CD4-positive, alpha-beta T cell (primary cell): Measurements from ENCODE around the gene WDCP. TPM values are rescaled to one million over a fixed set of nuclear protein-coding genes. Genes with fewer than 3 reads are reported as not detected.

Source experiments
- ATAC-seq: fragments of 200-7000 bp; cut with Tn5 transposase; one replicate; pipeline ENCODE4 v1.10.0; 2022; ENCODE audit warnings: mild to moderate bottlenecking; ENCODE audit not compliant: poor library complexity
- CTCF ChIA-PET: fragments of 350-600 bp; sonication (Branson Sonifier 250); formaldehyde crosslinking; loops from one replicate; lab custom pipeline; 2021; ENCODE audit warnings: antibody characterized with exemption, inconsistent platforms; lab: Charles Lee
- POLR2A ChIA-PET: fragments of 350-600 bp; sonication (Branson Sonifier 250); formaldehyde crosslinking; loops from one replicate; lab custom pipeline; 2021; ENCODE audit warnings: antibody characterized with exemption, inconsistent platforms; lab: Charles Lee
- DNase-seq, 14 experiments: peaks; one replicate each; pipeline ENCODE4 v3.0.0-alpha.2; 2013 to 2020; ENCODE audit warnings: mixed read lengths in 2 of 14
- H3K27ac ChIP-seq, 2 donors: one replicate each; pipeline versions ENCODE4 v1.5.1 to v1.7.0; 2013; ENCODE audit warnings: low read length in 2 of 2, low read depth in 1 of 2, mild to moderate bottlenecking in 1 of 2
- H3K27me3 ChIP-seq, 2 experiments: 1 replicate in 1 of 2; 2 replicates in 1 of 2; pipeline versions ENCODE4 v1.6.1 to v1.7.0; 2013; ENCODE audit warnings: low read length in 2 of 2, control low read depth in 1 of 2, mild to moderate bottlenecking in 1 of 2, moderate library complexity in 1 of 2; ENCODE audit not compliant: insufficient read depth in 2 of 2, control insufficient read depth in 1 of 2
- H3K36me3 ChIP-seq: one replicate; pipeline ENCODE4 v1.6.1; 2013; ENCODE audit warnings: low read length, control low read depth; ENCODE audit not compliant: insufficient read depth
- H3K4me1 ChIP-seq: one replicate; pipeline ENCODE4 v1.6.1; 2013; ENCODE audit warnings: low read length, control low read depth; ENCODE audit not compliant: insufficient read depth
- H3K4me3 ChIP-seq: one replicate; pipeline ENCODE4 v1.5.1; 2013; ENCODE audit warnings: mild to moderate bottlenecking, low read length, moderate library complexity
- H3K9me3 ChIP-seq, 2 experiments: 1 replicate in 1 of 2; 2 replicates in 1 of 2; pipeline versions ENCODE4 v1.6.1 to v1.7.0; 2013; ENCODE audit warnings: low read length in 2 of 2, mild to moderate bottlenecking in 2 of 2, control low read depth in 1 of 2, moderate library complexity in 1 of 2; ENCODE audit not compliant: control insufficient read depth in 1 of 2, insufficient read depth in 1 of 2
- H3K27ac Mint-ChIP-seq: one replicate; pipeline ENCODE4 v1.8.0; 2020; ENCODE audit warnings: mixed read lengths
- H3K27me3 Mint-ChIP-seq: one replicate; pipeline ENCODE4 v1.8.0; 2021; ENCODE audit warnings: mixed read lengths
- H3K36me3 Mint-ChIP-seq: one replicate; pipeline ENCODE4 v1.8.0; 2021; ENCODE audit warnings: low read depth, mixed read lengths
- H3K4me1 Mint-ChIP-seq: one replicate; pipeline ENCODE4 v1.8.0; 2021; ENCODE audit warnings: low read depth, mixed read lengths
- H3K4me3 Mint-ChIP-seq: one replicate; pipeline ENCODE4 v1.8.0; 2020; ENCODE audit warnings: mild to moderate bottlenecking, mixed read lengths
- H3K9me3 Mint-ChIP-seq: one replicate; pipeline ENCODE4 v1.8.0; 2020; ENCODE audit warnings: mixed read lengths
- intact Hi-C, 2 experiments: fragments of 100-400 bp; cut with DNase I in 1 of 2; cut with micrococcal nuclease in 1 of 2; formaldehyde crosslinking; loops; one replicate each; pipeline versions ENCODE4 v1.15.1 to v1.9.0; 2023 to 2025; cut with DNase I, micrococcal nuclease
- total RNA-seq, 174 experiments: library from RNA in 2 of 174; stranded (reverse) in 2 of 174; gene quantifications; one replicate each; pipeline ENCODE4 v1.2.3 and lab custom pipeline; 2021 to 2026
- TF ChIP-seq, protein P1 (sequence below): fragments of 200-600 bp; IDR thresholded peaks from one replicate; pipeline ENCODE4 v1.8.0; 2022; ENCODE audit warnings: antibody characterized with exemption, mild to moderate bottlenecking

WDCP gene
- total RNA-seq, 2 experiments from 2014 or later: 1.4 to 2.0 TPM

DNA sequence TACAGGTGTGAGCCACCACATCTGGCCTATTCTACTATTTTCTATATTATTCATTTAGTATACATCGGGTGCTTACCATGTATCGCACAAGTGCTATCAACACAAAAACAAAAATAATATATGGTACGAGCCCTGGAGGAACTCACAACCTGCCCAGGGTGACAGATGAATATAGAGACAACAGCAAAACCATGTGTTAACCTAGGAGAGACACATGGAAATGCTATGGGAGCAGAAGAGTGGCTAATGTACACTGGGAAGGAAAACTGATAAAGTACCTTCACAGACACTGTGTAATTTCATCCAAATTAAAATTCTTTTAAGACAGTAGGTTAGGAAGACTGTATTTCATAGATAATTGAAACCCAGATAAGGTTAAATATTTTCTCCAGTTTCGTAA, 25.1 kb upstream of the WDCP start:
- no peak for DNase-seq
- CTCF ChIA-PET: no interaction called here
- ATAC-seq: no peak
- Histone ChIP-seq H3K27ac (no peak overlapping the region), H3K4me1 (peaks cover 21% of the 10 kb centered on the region), H3K36me3 (peaks cover 47% of the 10 kb centered on the region), H3K4me3 (no peak overlapping the region), H3K9me3 (no peaks in the 10 kb centered on the region), H3K27me3 (no peaks in the 10 kb centered on the region)
- Mint-ChIP-seq H3K4me1 (peaks cover 34% of the 10 kb centered on the region), H3K27me3 (no peaks in the 10 kb centered on the region), H3K4me3 (peak overlapping the region; percentile 52), H3K9me3 (no peaks in the 10 kb centered on the region), H3K27ac (no peak overlapping the region), H3K36me3 (peaks cover 80% of the 10 kb centered on the region)
- intact Hi-C loops: loop anchor here in 1 of 2 experiments (10.0 kb wide), 2 partner anchors 423 to 1963 kb away; partner anchors contain the start of genes NCOA1 and RAB10
- POLR2A ChIA-PET: no interaction called here
- TF ChIP-seq, protein P1, sequence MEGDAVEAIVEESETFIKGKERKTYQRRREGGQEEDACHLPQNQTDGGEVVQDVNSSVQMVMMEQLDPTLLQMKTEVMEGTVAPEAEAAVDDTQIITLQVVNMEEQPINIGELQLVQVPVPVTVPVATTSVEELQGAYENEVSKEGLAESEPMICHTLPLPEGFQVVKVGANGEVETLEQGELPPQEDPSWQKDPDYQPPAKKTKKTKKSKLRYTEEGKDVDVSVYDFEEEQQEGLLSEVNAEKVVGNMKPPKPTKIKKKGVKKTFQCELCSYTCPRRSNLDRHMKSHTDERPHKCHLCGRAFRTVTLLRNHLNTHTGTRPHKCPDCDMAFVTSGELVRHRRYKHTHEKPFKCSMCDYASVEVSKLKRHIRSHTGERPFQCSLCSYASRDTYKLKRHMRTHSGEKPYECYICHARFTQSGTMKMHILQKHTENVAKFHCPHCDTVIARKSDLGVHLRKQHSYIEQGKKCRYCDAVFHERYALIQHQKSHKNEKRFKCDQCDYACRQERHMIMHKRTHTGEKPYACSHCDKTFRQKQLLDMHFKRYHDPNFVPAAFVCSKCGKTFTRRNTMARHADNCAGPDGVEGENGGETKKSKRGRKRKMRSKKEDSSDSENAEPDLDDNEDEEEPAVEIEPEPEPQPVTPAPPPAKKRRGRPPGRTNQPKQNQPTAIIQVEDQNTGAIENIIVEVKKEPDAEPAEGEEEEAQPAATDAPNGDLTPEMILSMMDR: no peak

DNA sequence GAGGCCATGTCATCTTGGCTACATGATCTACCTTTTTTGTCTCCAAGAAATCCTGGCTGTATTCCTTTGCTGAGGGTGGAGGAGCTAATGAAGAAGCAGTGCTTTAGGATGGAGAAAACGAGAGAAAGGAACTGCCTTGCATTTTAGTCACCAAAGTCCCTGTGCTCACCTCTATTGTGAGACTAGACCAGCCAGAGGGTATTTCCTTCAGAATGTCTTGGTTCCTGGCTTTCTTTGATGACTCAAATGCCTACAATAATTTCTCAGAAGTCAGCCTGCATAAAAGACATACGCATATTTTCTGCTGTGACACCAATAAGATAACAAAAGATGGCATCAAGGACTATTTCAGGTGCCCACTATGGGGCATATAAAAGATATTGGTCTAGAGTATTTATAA, 18.1 kb upstream of the WDCP start:
- Mint-ChIP-seq H3K4me3 (no peak overlapping the region), H3K27ac (no peak overlapping the region), H3K27me3 (no peaks in the 10 kb centered on the region), H3K36me3 (peaks cover 53% of the 10 kb centered on the region), H3K4me1 (no peaks in the 10 kb centered on the region), H3K9me3 (no peaks in the 10 kb centered on the region)
- intact Hi-C loops: no loop called here
- Histone ChIP-seq H3K27me3 (no peaks in the 10 kb centered on the region), H3K9me3 (no peaks in the 10 kb centered on the region), H3K27ac (no peak overlapping the region), H3K36me3 (peaks cover 33% of the 10 kb centered on the region), H3K4me1 (no peaks in the 10 kb centered on the region), H3K4me3 (no peak overlapping the region)
- no peak for DNase-seq
- CTCF ChIA-PET: no interaction called here
- POLR2A ChIA-PET: interaction anchor here (1.1 kb wide), 1 partner anchor 18 kb away, joined by 3 read pairs; the partner anchor contains the start of gene WDCP
- TF ChIP-seq, protein P1: no peak
- ATAC-seq: no peak

DNA sequence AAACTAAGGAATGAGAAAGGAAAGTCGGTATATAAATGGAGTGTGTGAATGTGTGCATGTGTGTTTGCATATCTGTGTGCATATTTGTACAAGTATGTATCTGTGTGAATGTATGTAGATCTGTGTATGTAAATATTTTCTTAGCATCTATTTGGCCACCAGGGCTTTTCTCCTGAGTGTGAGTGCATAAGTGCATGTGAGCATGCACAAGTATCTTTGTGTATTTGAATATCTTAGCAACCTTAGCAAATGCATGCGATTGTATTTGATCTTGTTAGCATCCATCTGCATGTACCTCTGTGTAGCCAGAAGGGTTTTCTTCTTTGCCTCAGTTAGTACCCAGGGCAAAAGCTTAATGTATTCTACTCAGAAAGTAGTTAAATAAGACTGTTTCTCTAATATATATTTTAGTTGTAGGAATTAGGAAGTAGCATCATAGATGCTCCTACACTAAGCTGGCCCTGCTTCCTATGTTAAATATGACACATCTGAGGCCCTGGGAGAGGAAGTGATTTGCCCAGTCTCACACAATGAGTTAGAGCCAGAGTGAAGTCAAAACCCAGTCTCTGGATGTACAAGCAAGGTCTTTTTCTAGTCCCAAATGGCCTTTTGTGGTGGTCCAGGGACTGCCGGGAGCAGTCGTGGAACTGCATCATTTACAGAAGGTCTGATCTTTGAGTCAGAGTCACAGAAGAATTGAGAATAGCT, 11.5 kb upstream of the WDCP start:
- no peak overlapping the region for H3K27ac Mint-ChIP-seq
- CTCF ChIA-PET: no interaction called here
- no peaks in the 10 kb centered on the region for H3K36me3 ChIP-seq
- H3K27me3 ChIP-seq: peaks cover 0 to 5% of the 10 kb centered on the region in 2 experiments
- no peaks in the 10 kb centered on the region for H3K4me1 ChIP-seq
- ATAC-seq (no peak), DNase-seq (no peak)
- no peaks in the 10 kb centered on the region for H3K4me1 Mint-ChIP-seq
- H3K36me3 Mint-ChIP-seq: no peaks in the 10 kb centered on the region
- POLR2A ChIA-PET: interaction anchor here (2.1 kb wide), 1 partner anchor 18 kb away, joined by 6 read pairs; the partner anchor contains the start of gene SF3B6
- no peak overlapping the region for H3K27ac ChIP-seq
- H3K9me3 ChIP-seq: no peaks in the 10 kb centered on the region
- no peak overlapping the region for H3K4me3 Mint-ChIP-seq
- intact Hi-C loops: no loop called here
- H3K4me3 ChIP-seq: no peak overlapping the region
- TF ChIP-seq, protein P1: no peak
- H3K27me3 Mint-ChIP-seq: no peaks in the 10 kb centered on the region
- H3K9me3 Mint-ChIP-seq: no peaks in the 10 kb centered on the region
